GM21447 (cell line): Measurements from ENCODE around the gene SPART.

Experiments used
- ATAC-seq: cut with Tn5 transposase; IDR thresholded peaks from one replicate; pipeline ENCODE4 v1.9.1; 2021; ENCODE audit not compliant: unreplicated experiment

SPART gene

GRCh38 chr13:36346222-36347083 is at the start of gene SPART:
Gene SPART (minus strand): TSS chr13:36346394. CDS start chr13:36335830, 10,564 bp downstream.
- ATAC-seq, result peak; percentile 92

GRCh38 chr13:36395280-36395679 is 49.1 kb upstream of the SPART start:
- no peak for ATAC-seq

GRCh38 chr13:36385489-36385888 is 39.3 kb upstream of the SPART start:
- no peak for ATAC-seq

- no peak for ATAC-seq
Measured at GRCh38 chr13:36382030-36382429, 35.8 kb upstream of the SPART start.

- no peak for ATAC-seq
Measured at GRCh38 chr13:36377826-36378468, 31.8 kb upstream of the SPART start.

GRCh38 chr13:36374063-36374462 is 27.9 kb upstream of the SPART start:
- no peak for ATAC-seq

- no peak for ATAC-seq
Measured at GRCh38 chr13:36371185-36371584, 25.0 kb upstream of the SPART start.

- ATAC-seq, result no peak
Measured at GRCh38 chr13:36370108-36370429, 23.9 kb upstream of the SPART start.

- ATAC-seq, result no peak
Measured at GRCh38 chr13:36369268-36370107, 23.3 kb upstream of the SPART start.

- no peak for ATAC-seq
Measured at GRCh38 chr13:36366031-36366430, 19.8 kb upstream of the SPART start.

- no peak for ATAC-seq
Measured at GRCh38 chr13:36363366-36363863, 17.2 kb upstream of the SPART start.

- no peak for ATAC-seq
Measured at GRCh38 chr13:36362914-36363313, 16.7 kb upstream of the SPART start.

GRCh38 chr13:36362251-36362650 is 16.1 kb upstream of the SPART start:
- no peak for ATAC-seq

GRCh38 chr13:36360903-36361302 is 14.7 kb upstream of the SPART start:
- no peak for ATAC-seq

- ATAC-seq, result no peak
Measured at GRCh38 chr13:36359301-36359950, 13.2 kb upstream of the SPART start.

- ATAC-seq, result no peak
Measured at GRCh38 chr13:36358175-36358718, 12.1 kb upstream of the SPART start.

GRCh38 chr13:36357692-36358091 is 11.5 kb upstream of the SPART start:
- ATAC-seq, result no peak

GRCh38 chr13:36357231-36357630 is 11.0 kb upstream of the SPART start:
- ATAC-seq, result no peak

GRCh38 chr13:36356058-36356457 is 9.9 kb upstream of the SPART start:
- ATAC-seq, result no peak

- no peak for ATAC-seq
Measured at GRCh38 chr13:36355632-36356031, 9.4 kb upstream of the SPART start.
